ENCODE data around the gene GLB1L2.

GLB1L2 gene

DNA sequence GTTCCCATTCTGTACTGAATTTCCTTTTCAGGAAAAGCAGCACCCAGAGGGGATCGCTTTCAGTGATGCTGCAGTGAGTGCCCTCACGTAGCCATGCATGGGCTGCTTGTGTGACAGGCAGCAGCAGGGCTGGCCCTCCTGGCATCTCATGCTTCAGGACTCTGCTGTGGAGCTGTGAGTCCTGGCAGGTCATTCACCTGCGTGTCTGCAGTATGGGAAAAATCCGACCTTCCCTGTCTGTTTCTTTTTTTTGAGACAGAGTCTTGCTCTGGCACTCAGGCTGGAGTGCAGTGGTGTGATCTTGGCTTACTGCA lies 13.4 kb downstream of the GLB1L2 start:
- Histone ChIP-seq H3K27ac (ENCODE audit: low read length) (no peak overlapping the region), H3K9me3 (ENCODE audit: insufficient read depth, low read length) (no peaks in the 10 kb centered on the region), H4K20me1 (ENCODE audit: insufficient read depth, low read length) (no peaks in the 10 kb centered on the region), H3K4me2 (ENCODE audit: low read length) (no peak overlapping the region), H3K36me3 (replicated peaks; ENCODE audit: low read depth, low read length) (no peaks in the 10 kb centered on the region), H3K27me3 (ENCODE audit: low read depth, low read length) (peaks cover 13% of the 10 kb centered on the region), H3K4me1 (ENCODE audit: low read length) (peaks cover 3% of the 10 kb centered on the region), H3K9ac (ENCODE audit: low read length) (no peak overlapping the region), H3K4me3 (ENCODE audit: low read length) (no peak overlapping the region), H3K79me2 (ENCODE audit: low read length) (no peaks in the 10 kb centered on the region), H2AFZ (ENCODE audit: low read depth, low read length) (no peak overlapping the region)
- no peak for TF ChIP-seq EZH2phosphoT487 (IDR thresholded peaks at IDR 0.05; ENCODE audit: low read depth)
- TF ChIP-seq, protein P1, sequence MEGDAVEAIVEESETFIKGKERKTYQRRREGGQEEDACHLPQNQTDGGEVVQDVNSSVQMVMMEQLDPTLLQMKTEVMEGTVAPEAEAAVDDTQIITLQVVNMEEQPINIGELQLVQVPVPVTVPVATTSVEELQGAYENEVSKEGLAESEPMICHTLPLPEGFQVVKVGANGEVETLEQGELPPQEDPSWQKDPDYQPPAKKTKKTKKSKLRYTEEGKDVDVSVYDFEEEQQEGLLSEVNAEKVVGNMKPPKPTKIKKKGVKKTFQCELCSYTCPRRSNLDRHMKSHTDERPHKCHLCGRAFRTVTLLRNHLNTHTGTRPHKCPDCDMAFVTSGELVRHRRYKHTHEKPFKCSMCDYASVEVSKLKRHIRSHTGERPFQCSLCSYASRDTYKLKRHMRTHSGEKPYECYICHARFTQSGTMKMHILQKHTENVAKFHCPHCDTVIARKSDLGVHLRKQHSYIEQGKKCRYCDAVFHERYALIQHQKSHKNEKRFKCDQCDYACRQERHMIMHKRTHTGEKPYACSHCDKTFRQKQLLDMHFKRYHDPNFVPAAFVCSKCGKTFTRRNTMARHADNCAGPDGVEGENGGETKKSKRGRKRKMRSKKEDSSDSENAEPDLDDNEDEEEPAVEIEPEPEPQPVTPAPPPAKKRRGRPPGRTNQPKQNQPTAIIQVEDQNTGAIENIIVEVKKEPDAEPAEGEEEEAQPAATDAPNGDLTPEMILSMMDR (IDR thresholded peaks at IDR 0.05; ENCODE audit: low read depth, low read length): no peak

DNA sequence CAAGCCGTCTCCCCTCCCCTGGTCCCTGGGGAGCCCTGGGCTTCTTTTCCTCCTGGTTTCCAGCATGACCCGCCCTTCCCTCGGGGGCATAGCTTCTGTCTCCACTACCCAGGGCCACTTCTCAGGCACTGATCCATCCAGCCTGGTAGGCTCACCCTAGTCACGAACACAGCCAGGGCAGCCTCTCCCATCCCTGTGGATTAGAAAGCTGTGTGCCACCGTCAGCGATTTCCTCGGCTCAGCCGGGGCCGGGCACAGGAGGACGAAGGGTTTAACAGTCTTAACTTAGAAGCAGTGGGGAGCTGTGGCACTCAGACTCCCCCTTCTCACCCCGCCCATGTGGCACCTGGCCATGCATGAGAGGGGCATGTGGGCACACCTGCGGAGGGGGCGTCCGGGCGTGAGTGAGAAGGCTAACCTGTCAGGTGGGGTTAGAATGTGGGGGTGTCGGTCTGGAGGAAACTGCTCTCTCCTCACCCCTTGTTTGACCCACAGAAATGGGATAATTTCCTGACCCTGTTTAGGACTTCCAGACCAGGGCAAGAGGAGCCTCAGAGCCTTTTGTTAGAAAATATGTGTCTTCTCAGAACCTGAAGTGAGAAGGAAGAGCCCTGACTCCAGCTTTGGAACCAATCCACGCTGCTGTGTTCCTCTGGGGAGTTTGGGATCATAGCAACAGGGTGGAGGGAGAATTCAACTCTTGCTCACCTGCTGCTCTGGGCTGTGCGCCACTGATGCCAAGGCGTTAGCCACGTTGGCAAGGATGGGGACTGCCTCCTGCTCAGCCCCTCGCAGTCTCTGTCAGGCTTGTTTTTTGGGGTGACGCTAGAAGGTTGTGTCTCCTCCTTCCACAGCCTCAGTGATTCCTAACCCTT lies 14.6 kb downstream of the GLB1L2 start:
- peaks cover 11% of the 10 kb centered on the region for H3K4me1 ChIP-seq (ENCODE audit: low read length)
- peaks cover 16% of the 10 kb centered on the region for H3K27me3 ChIP-seq (ENCODE audit: low read depth, low read length)
- no peak overlapping the region for H3K4me2 ChIP-seq (ENCODE audit: low read length)
- TF ChIP-seq, protein P1 (IDR thresholded peaks at IDR 0.05; ENCODE audit: low read depth, low read length): no peak
- TF ChIP-seq EZH2phosphoT487 (IDR thresholded peaks at IDR 0.05; ENCODE audit: low read depth): no peak
- no peak overlapping the region for H2AFZ ChIP-seq (ENCODE audit: low read depth, low read length)
- H3K9me3 ChIP-seq (ENCODE audit: insufficient read depth, low read length): no peaks in the 10 kb centered on the region
- no peaks in the 10 kb centered on the region for H3K79me2 ChIP-seq (ENCODE audit: low read length)
- no peak overlapping the region for H3K9ac ChIP-seq (ENCODE audit: low read length)
- no peak overlapping the region for H3K4me3 ChIP-seq (ENCODE audit: low read length)
- no peaks in the 10 kb centered on the region for H4K20me1 ChIP-seq (ENCODE audit: insufficient read depth, low read length)
- no peaks in the 10 kb centered on the region for H3K36me3 ChIP-seq (replicated peaks; ENCODE audit: low read depth, low read length)
- H3K27ac ChIP-seq (ENCODE audit: low read length): no peak overlapping the region

DNA sequence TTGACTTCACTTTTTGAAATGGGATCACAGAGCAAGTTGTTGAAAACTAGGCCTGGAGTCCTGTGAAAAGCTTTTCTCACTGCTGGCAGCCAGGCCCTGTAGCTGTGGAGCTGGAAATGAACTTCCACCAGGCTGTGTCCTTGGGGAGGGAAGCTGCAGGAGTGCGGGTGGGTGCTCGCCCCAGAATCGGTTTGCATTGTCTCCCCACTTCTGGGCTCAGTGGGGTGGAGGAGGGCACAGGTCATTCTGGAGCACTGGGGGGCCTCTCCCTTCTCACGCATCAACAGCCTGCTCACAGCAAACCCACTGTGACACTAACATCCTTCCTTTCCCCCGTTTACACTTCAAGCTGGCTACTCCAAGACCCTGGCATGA lies 15.2 kb downstream of the GLB1L2 start:
- Histone ChIP-seq H3K36me3 (replicated peaks; ENCODE audit: low read depth, low read length) (no peaks in the 10 kb centered on the region), H4K20me1 (ENCODE audit: insufficient read depth, low read length) (no peaks in the 10 kb centered on the region), H3K4me2 (ENCODE audit: low read length) (no peak overlapping the region), H3K4me1 (ENCODE audit: low read length) (peaks cover 11% of the 10 kb centered on the region), H3K27me3 (ENCODE audit: low read depth, low read length) (peaks cover 16% of the 10 kb centered on the region), H2AFZ (ENCODE audit: low read depth, low read length) (no peak overlapping the region), H3K4me3 (ENCODE audit: low read length) (no peak overlapping the region), H3K9ac (ENCODE audit: low read length) (no peak overlapping the region), H3K27ac (ENCODE audit: low read length) (no peak overlapping the region), H3K9me3 (ENCODE audit: insufficient read depth, low read length) (no peaks in the 10 kb centered on the region), H3K79me2 (ENCODE audit: low read length) (no peaks in the 10 kb centered on the region)
- TF ChIP-seq, protein P1 (IDR thresholded peaks at IDR 0.05; ENCODE audit: low read depth, low read length): no peak

DNA sequence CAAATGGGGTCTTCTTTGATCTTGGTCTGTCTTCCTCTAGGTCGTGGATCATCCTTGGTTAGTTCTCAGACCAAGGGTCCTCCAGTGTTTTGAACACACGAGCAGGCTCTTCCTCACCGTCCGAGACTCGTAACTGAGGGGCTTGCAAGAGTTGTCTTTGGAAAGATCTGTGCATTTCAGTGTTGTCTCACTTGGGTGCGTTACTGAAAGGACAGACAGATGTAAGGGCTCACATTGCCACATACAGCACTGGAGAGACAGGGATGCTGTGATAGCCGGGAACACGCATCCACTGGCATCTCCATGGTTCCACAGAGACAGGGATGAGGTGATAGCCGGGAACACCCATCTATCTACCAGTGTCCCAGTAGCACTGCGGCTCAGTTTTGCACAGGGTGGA lies 15.7 kb downstream of the GLB1L2 start:
- no peak overlapping the region for H3K4me2 ChIP-seq (ENCODE audit: low read length)
- H3K36me3 ChIP-seq (replicated peaks; ENCODE audit: low read depth, low read length): no peaks in the 10 kb centered on the region
- H3K4me1 ChIP-seq (ENCODE audit: low read length): peaks cover 11% of the 10 kb centered on the region
- H2AFZ ChIP-seq (ENCODE audit: low read depth, low read length): no peak overlapping the region
- H3K79me2 ChIP-seq (ENCODE audit: low read length): no peaks in the 10 kb centered on the region
- H3K27ac ChIP-seq (ENCODE audit: low read length): no peak overlapping the region
- peaks cover 16% of the 10 kb centered on the region for H3K27me3 ChIP-seq (ENCODE audit: low read depth, low read length)
- H4K20me1 ChIP-seq (ENCODE audit: insufficient read depth, low read length): no peaks in the 10 kb centered on the region
- TF ChIP-seq, protein P1 (IDR thresholded peaks at IDR 0.05; ENCODE audit: low read depth, low read length): no peak
- no peak for TF ChIP-seq EZH2phosphoT487 (IDR thresholded peaks at IDR 0.05; ENCODE audit: low read depth)
- no peak overlapping the region for H3K4me3 ChIP-seq (ENCODE audit: low read length)
- no peak overlapping the region for H3K9ac ChIP-seq (ENCODE audit: low read length)
- H3K9me3 ChIP-seq (ENCODE audit: insufficient read depth, low read length): no peaks in the 10 kb centered on the region
